Lower lobe of right lung (tissue), 2 donors: Measurements from ENCODE around the gene DNAJA2. TPM values are rescaled to one million over a fixed set of nuclear protein-coding genes. Genes with fewer than 3 reads are reported as not detected.

Experiments
- ATAC-seq, 2 donors: fragments of 200-7000 bp; cut with Tn5 transposase; one replicate each; pipeline ENCODE4 v1.9.1; 2020 to 2022; ENCODE audit warnings: mild to moderate bottlenecking in 2 of 2, moderate library complexity in 2 of 2
- DNase-seq: peaks from one replicate; pipeline ENCODE4 v3.0.0-alpha.2; 2020
- H3K27ac ChIP-seq: fragments of 200-600 bp; one replicate; pipeline ENCODE4 v1.8.0; 2022
- H3K27me3 ChIP-seq: fragments of 200-600 bp; one replicate; pipeline ENCODE4 v1.8.0; 2022; ENCODE audit warnings: low read depth
- H3K36me3 ChIP-seq: fragments of 200-600 bp; one replicate; pipeline ENCODE4 v1.8.0; 2022; ENCODE audit warnings: mild to moderate bottlenecking
- H3K4me1 ChIP-seq: fragments of 200-600 bp; one replicate; pipeline ENCODE4 v1.8.0; 2022
- H3K4me3 ChIP-seq: fragments of 200-600 bp; one replicate; pipeline ENCODE4 v1.8.0; 2022; ENCODE audit warnings: mild to moderate bottlenecking
- H3K9me3 ChIP-seq: fragments of 200-600 bp; one replicate; pipeline ENCODE4 v1.8.0; 2022
- intact Hi-C: fragments of 100-400 bp; cut with DNase I; formaldehyde crosslinking; loops from one replicate; pipeline ENCODE4 v1.11.0; 2022
- total RNA-seq: library from RNA; stranded (reverse); fragmentation: NEBNext Ultra II Directional; extraction: Animal tissue kit (Norgen Biotek cat#: 25700); gene quantifications from one replicate; pipeline ENCODE4 v1.2.1, GENCODE V29; 2021
- TF ChIP-seq, protein P1 (sequence below): fragments of 200-600 bp; IDR thresholded peaks from one replicate; pipeline ENCODE4 v1.8.0; 2022; ENCODE audit warnings: antibody characterized with exemption, mild to moderate bottlenecking
- donor health status: DM: no; HTN: yes; CAD: no; lungs with severe emphysema.

The DNAJA2 gene
- total RNA-seq, 1 donor from 2014 or later = 53.1 TPM

DNA sequence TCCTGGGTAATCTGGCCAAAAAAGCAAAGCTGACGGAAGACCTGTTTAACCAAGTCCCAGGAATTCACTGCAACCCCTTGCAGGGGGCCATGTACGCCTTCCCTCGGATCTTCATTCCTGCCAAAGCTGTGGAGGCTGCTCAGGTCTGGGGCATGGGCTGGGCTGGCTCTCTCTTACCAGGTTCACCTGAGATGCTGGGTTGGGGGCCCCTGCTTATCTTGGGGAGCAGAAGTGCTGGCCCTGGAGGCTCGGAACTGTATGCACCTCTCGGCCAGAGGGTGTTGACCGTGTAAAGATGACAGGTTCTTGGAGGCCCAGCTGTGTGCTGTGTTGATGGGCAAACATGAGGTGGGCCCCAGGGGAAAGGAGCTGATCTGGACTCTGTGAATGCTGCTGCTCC lies 49.1 kb downstream of the DNAJA2 start:
- H3K9me3 ChIP-seq = no peaks in the 10 kb centered on the region
- H3K27ac ChIP-seq = no peak overlapping the region
- TF ChIP-seq, protein P1, sequence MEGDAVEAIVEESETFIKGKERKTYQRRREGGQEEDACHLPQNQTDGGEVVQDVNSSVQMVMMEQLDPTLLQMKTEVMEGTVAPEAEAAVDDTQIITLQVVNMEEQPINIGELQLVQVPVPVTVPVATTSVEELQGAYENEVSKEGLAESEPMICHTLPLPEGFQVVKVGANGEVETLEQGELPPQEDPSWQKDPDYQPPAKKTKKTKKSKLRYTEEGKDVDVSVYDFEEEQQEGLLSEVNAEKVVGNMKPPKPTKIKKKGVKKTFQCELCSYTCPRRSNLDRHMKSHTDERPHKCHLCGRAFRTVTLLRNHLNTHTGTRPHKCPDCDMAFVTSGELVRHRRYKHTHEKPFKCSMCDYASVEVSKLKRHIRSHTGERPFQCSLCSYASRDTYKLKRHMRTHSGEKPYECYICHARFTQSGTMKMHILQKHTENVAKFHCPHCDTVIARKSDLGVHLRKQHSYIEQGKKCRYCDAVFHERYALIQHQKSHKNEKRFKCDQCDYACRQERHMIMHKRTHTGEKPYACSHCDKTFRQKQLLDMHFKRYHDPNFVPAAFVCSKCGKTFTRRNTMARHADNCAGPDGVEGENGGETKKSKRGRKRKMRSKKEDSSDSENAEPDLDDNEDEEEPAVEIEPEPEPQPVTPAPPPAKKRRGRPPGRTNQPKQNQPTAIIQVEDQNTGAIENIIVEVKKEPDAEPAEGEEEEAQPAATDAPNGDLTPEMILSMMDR = no peak
- no peak overlapping the region for H3K4me3 ChIP-seq
- H3K36me3 ChIP-seq = peaks cover 13% of the 10 kb centered on the region
- H3K4me1 ChIP-seq = peaks cover under 1% of the 10 kb centered on the region
- intact Hi-C loops = no loop called here
- no peak for ATAC-seq
- no peaks in the 10 kb centered on the region for H3K27me3 ChIP-seq
- DNase-seq = no peak

DNA sequence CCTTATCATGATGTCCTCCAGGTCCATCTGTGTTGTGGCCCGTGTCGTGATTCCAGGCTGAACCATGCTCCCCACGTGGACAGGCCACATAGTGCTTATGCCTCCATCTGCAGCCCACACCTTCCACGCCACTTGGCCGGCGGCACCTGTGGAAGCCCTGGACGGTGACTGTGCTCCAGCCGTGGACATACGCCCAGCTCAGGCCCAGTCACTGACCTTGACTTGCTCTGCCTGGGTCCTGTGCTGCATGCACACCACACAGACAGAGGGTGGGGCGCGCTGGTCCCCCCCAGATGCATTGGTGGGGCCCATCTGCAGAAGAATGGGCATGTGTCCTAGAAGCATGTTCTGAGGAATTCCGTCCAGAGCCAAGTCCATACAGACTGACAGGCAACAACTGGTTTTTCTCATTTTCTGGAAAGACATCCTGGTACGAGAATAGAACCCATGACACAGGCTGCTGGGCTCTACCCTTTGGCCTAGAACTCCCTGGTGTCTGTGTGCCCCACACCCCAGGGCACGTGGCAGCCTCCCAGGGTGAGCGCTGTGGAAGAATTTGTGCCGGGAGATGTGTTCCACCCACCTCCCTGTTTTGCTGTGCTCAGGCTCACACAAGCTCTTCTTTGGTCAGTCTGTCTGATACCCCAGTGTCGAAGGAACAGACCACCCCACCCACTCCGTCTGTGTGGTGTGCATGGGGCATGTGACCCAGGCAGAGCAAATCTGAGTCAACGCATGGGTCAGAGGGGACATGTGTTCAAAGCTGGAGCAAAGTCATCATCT lies 49.8 kb downstream of the DNAJA2 start:
- no peaks in the 10 kb centered on the region for H3K9me3 ChIP-seq
- TF ChIP-seq, protein P1 = no peak
- ATAC-seq (no peak), DNase-seq (no peak)
- H3K36me3 ChIP-seq = peaks cover 13% of the 10 kb centered on the region
- intact Hi-C loops = no loop called here
- H3K27me3 ChIP-seq = no peaks in the 10 kb centered on the region
- H3K4me1 ChIP-seq = no peaks in the 10 kb centered on the region
- H3K27ac ChIP-seq = no peak overlapping the region
- H3K4me3 ChIP-seq = no peak overlapping the region

DNA sequence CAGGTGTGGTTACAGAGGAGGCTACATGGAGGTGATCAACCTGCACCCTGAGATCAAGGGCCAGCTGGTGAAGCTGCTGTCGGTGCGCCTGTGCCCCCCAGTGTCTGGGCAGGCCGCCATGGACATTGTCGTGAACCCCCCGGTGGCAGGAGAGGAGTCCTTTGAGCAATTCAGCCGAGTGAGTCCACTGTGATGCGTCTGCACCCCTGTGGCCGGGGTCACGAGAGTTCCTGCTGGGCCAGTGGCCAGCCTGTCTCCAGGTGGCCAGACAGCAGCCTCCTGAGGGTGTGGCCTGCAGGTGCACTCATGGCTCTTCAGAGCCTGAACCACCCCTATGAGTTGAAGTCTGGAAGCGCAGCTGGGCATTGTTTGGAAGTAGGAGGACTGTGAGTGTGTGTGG lies 51.2 kb downstream of the DNAJA2 start:
- intact Hi-C loops = no loop called here
- H3K4me1 ChIP-seq = no peaks in the 10 kb centered on the region
- no peak for ATAC-seq
- no peaks in the 10 kb centered on the region for H3K9me3 ChIP-seq
- TF ChIP-seq, protein P1 = no peak
- H3K36me3 ChIP-seq = peaks cover 13% of the 10 kb centered on the region
- no peak for DNase-seq
- H3K27me3 ChIP-seq = no peaks in the 10 kb centered on the region
- H3K4me3 ChIP-seq = no peak overlapping the region
- H3K27ac ChIP-seq = no peak overlapping the region

DNA sequence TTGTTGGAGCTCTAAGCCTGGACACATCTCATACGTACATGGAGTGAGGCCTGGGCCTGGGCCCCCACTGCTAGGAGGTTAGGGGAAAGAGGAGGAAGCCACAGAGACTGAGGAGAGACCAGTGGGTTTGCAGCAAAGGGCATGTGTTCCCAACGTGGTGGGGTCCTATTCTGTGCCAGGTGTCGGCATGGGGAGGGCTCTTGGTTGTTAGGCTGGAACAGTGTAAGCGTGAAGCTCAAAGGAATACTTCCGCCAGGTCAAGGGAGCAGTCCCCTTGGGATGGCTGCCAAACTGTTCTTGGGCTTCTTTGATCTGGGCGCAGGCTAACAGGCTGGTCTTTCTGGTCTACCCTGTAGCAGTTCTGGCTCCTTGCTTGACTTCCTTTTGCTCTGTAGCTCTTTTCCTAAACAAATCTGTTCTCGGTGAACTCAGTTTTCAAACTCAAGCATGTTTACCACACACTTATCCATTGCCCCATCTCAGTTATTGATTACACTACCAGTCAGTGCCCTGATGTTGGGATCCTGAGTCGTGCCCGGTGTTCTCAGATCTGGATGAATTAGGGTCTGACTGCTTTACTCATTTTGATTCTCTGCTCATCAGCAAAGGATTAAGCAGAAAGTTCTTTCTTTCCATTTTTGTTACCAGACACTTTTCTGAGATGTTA lies 52.9 kb downstream of the DNAJA2 start:
- ATAC-seq = peak; percentile 75 to 83
- H3K4me3 ChIP-seq = no peak overlapping the region
- H3K27me3 ChIP-seq = no peaks in the 10 kb centered on the region
- TF ChIP-seq, protein P1 = no peak
- intact Hi-C loops = no loop called here
- H3K36me3 ChIP-seq = peaks cover 13% of the 10 kb centered on the region
- peak; percentile 62 for DNase-seq
- H3K4me1 ChIP-seq = no peaks in the 10 kb centered on the region
- H3K9me3 ChIP-seq = no peaks in the 10 kb centered on the region
- peak overlapping the region; percentile 24 for H3K27ac ChIP-seq

DNA sequence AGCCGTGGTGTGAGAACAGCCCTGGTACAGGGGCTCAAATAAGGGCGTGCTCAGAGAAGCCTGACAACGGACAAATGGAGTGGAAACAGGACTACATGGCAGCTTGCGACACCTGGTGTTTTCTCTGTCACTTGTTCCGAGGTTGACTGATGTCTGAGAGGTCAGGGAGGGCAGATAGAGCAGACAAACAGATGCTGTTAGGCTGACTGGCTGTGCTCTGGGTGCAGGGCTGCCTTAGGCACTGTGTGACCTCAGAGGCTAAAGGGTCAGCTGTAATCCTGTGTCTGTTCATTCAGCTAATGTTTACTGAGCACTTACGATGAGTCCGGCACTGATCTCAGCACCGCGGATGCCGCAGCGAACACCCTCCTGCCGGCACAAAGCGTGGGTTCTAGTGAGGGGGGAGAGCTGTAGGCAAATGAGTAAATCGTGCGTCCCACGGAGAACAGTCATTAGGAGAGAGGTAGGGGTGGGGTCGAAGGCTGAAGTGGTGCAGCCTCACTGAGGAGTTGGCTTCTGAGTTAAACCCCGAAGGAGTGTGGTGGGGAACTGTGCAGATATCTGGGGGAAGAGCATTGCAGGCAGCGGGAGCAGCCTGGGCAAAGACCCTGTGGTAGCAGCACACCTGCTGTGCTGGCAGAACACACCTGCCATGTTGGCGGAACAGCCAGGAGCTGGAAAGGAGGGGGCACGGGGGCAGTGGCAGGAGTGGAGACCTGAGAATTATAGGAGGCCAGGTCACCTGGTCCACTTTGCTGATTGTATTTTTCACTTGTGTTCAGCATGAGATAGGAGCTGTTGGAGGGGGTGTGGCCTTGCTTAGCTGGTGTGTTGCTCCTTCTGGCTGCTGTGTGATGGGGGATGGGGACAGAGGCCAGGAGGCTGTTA lies 54.3 kb downstream of the DNAJA2 start:
- no peaks in the 10 kb centered on the region for H3K27me3 ChIP-seq
- no peak overlapping the region for H3K27ac ChIP-seq
- no peak overlapping the region for H3K4me3 ChIP-seq
- no peak for ATAC-seq
- intact Hi-C loops = no loop called here
- TF ChIP-seq, protein P1 = no peak
- no peak for DNase-seq
- peaks cover 10% of the 10 kb centered on the region for H3K36me3 ChIP-seq
- no peaks in the 10 kb centered on the region for H3K9me3 ChIP-seq
- no peaks in the 10 kb centered on the region for H3K4me1 ChIP-seq
